Loucy (cell line): ENCODE data around the gene SMG6.

ENCODE experiments used
- EZH2phosphoT487 ChIP-seq: fragments of 200-600 bp; IDR thresholded peaks from 2 replicates; pipeline ENCODE4 v1.6.1; 2018; ENCODE audit warnings: antibody characterized with exemption, mild to moderate bottlenecking, moderate library complexity, borderline replicate concordance
- TF ChIP-seq, protein P1 (sequence below): fragments of 200-600 bp; sonication (generic); conservative IDR thresholded peaks from 2 replicates; pipeline ENCODE4 v1.5.1; 2014; ENCODE audit warnings: mild to moderate bottlenecking, antibody characterized with exemption, low read length

- TF ChIP-seq, protein P1, sequence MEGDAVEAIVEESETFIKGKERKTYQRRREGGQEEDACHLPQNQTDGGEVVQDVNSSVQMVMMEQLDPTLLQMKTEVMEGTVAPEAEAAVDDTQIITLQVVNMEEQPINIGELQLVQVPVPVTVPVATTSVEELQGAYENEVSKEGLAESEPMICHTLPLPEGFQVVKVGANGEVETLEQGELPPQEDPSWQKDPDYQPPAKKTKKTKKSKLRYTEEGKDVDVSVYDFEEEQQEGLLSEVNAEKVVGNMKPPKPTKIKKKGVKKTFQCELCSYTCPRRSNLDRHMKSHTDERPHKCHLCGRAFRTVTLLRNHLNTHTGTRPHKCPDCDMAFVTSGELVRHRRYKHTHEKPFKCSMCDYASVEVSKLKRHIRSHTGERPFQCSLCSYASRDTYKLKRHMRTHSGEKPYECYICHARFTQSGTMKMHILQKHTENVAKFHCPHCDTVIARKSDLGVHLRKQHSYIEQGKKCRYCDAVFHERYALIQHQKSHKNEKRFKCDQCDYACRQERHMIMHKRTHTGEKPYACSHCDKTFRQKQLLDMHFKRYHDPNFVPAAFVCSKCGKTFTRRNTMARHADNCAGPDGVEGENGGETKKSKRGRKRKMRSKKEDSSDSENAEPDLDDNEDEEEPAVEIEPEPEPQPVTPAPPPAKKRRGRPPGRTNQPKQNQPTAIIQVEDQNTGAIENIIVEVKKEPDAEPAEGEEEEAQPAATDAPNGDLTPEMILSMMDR = no peak
- TF ChIP-seq EZH2phosphoT487 = no peak
These were observed 53.2 kb downstream of the SMG6 start for GRCh38 chr17:2250140-2251095.
